HEK293 (cell line): ENCODE measurements around the gene CACNA1F.

Experiments
- TF ChIP-seq, protein P1 (sequence below): fragments of 450-650 bp; formaldehyde crosslinking; IDR thresholded peaks from 2 replicates; pipeline ENCODE4 v1.5.1; 2017; ENCODE audit warnings: missing biosample characterization, missing genetic modification characterization
- TF ChIP-seq, protein P2 (sequence below): fragments of 450-650 bp; formaldehyde crosslinking; IDR thresholded peaks from 2 replicates; pipeline ENCODE4 v1.5.1; 2016; ENCODE audit warnings: missing biosample characterization, missing genetic modification characterization

The CACNA1F gene

DNA sequence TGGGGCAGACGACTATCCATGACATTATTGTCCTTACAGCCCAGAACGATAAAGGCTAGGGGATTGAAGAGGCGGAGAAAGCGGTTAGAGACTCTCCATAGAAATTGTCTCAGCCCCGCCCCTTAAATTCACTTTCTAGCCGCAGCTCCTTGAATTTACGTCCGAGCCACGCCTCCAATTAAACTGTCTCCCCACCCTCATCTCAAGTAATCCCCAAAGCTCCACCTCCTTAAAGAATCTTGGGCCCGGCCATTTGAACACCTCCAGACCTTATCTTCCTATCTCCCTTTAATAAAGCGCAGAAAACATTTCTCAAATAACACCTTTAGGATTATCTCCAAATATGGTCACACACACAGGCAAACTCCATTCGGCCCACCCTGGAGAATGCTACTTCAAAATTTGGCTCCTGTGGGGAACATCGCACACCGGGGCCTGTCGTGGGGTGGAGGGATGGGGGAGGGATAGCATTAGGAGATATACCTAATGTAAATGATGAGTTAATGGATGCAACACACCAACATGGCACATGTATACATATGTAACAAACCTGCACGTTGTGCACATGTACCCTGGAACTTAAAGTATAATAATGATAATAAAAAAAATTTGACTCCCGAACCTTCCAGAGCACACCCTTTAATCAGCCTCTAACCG, 77.8 kb downstream of the CACNA1F start (continued):
- TF ChIP-seq, protein P1, sequence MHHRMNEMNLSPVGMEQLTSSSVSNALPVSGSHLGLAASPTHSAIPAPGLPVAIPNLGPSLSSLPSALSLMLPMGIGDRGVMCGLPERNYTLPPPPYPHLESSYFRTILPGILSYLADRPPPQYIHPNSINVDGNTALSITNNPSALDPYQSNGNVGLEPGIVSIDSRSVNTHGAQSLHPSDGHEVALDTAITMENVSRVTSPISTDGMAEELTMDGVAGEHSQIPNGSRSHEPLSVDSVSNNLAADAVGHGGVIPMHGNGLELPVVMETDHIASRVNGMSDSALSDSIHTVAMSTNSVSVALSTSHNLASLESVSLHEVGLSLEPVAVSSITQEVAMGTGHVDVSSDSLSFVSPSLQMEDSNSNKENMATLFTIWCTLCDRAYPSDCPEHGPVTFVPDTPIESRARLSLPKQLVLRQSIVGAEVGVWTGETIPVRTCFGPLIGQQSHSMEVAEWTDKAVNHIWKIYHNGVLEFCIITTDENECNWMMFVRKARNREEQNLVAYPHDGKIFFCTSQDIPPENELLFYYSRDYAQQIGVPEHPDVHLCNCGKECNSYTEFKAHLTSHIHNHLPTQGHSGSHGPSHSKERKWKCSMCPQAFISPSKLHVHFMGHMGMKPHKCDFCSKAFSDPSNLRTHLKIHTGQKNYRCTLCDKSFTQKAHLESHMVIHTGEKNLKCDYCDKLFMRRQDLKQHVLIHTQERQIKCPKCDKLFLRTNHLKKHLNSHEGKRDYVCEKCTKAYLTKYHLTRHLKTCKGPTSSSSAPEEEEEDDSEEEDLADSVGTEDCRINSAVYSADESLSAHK (tag by site-specific recombination) = no peak
- TF ChIP-seq, protein P2, sequence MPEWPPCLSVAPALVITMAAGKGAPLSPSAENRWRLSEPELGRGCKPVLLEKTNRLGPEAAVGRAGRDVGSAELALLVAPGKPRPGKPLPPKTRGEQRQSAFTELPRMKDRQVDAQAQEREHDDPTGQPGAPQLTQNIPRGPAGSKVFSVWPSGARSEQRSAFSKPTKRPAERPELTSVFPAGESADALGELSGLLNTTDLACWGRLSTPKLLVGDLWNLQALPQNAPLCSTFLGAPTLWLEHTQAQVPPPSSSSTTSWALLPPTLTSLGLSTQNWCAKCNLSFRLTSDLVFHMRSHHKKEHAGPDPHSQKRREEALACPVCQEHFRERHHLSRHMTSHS = no peak
